KG1 (cell line): ENCODE results near the gene CERS3.

Experiments used
- DNase-seq: peaks from one replicate; lab custom pipeline; 2025; lab: John Stamatoyannopoulos, UW

CERS3 gene

GRCh38 chr15:100383302-100384107, 145.2 kb downstream of the CERS3 start:
- DNase-seq: no peak

- no peak for DNase-seq
These were observed 154.8 kb downstream of the CERS3 start for GRCh38 chr15:100373942-100374341.

GRCh38 chr15:100373120-100373896, 155.4 kb downstream of the CERS3 start:
- no peak for DNase-seq

GRCh38 chr15:100372739-100373119, 156.0 kb downstream of the CERS3 start:
- no peak for DNase-seq

GRCh38 chr15:100355342-100355741, 173.4 kb downstream of the CERS3 start:
- no peak for DNase-seq

GRCh38 chr15:100353449-100353848, 175.3 kb downstream of the CERS3 start:
- DNase-seq: no peak

- no peak for DNase-seq
These were observed 178.1 kb downstream of the CERS3 start for GRCh38 chr15:100350434-100351226.
